Stomach (tissue), 9 donors: ENCODE data around the gene C9orf43. TPM values are rescaled to one million over a fixed set of nuclear protein-coding genes. Genes with fewer than 3 reads are reported as not detected.
"Not testable (repeated sequence)": the region's sequence is repeated elsewhere in the genome, so short reads cannot be mapped to it uniquely, and the experiment has no call there.

ENCODE experiments used
- DNase-seq, 2 donors: peaks; one replicate each; pipeline versions ENCODE4 v3.0.0 to v3.0.0-alpha.2; 2013 to 2019
- H3K27ac ChIP-seq, 5 donors: fragments of 200-600 bp in 4 of 5; sonication (generic) in 4 of 5; one replicate each; pipeline ENCODE4 v1.5.1; 2013 to 2019; ENCODE audit warnings: mild to moderate bottlenecking in 1 of 5, moderate library complexity in 1 of 5
- H3K27me3 ChIP-seq, 3 donors: fragments of 200-600 bp; sonication (generic); one replicate each; pipeline ENCODE4 v1.5.1; 2017 to 2019; ENCODE audit warnings: mixed run types in 1 of 3
- H3K36me3 ChIP-seq, 4 donors: fragments of 200-600 bp; sonication (generic); 1 replicate in 3 of 4; 2 replicates in 1 of 4; pipeline ENCODE4 v1.5.1; 2016 to 2019
- H3K4me1 ChIP-seq, 4 donors: fragments of 200-600 bp; sonication (generic); one replicate each; pipeline ENCODE4 v1.5.1; 2016 to 2019
- H3K4me3 ChIP-seq, 4 donors: fragments of 200-600 bp; sonication (generic) in 3 of 4; one replicate each; pipeline ENCODE4 v1.5.1; 2016 to 2019; ENCODE audit warnings: mild to moderate bottlenecking in 1 of 4
- H3K9me3 ChIP-seq, 4 donors: fragments of 200-600 bp; sonication (generic); one replicate each; pipeline ENCODE4 v1.5.1; 2016 to 2019
- EP300 ChIP-seq: sonication (generic); formaldehyde crosslinking; IDR thresholded peaks from one replicate; pipeline ENCODE4 v1.6.1; 2017; ENCODE audit warnings: antibody characterized with exemption
- POLR2A ChIP-seq, 4 donors: fragments of 450-650 bp; IDR thresholded peaks; one replicate each; pipeline ENCODE4 v1.6.1; 2016; ENCODE audit warnings: antibody characterized with exemption in 4 of 4, control low read depth in 2 of 4, mild to moderate bottlenecking in 1 of 4, moderate library complexity in 1 of 4
- POLR2AphosphoS5 ChIP-seq, 3 donors: sonication (generic); formaldehyde crosslinking; IDR thresholded peaks; one replicate each; pipeline ENCODE4 v1.6.1; 2016; ENCODE audit warnings: antibody characterized with exemption in 3 of 3
- WGBS, 5 donors: extraction: QIAGEN DNeasy Blood & Tissue Kit in 3 of 5; methylation state at CpG; one replicate each; pipeline versions ENCODE4 v1.1.5 to v1.1.7; 2013 to 2018; 5-methylcytosine and 5-hydroxymethylcytosine counted together
- intact Hi-C: fragments of 100-400 bp; cut with DNase I; formaldehyde crosslinking; loops from one replicate; pipeline ENCODE4 v1.15.1; 2023; ENCODE audit warnings: low total_unique reads
- polyA plus RNA-seq, 3 donors: library from polyadenylated mRNA; stranded (reverse); fragments of 200-250 nt; gene quantifications; one replicate each; pipeline ENCODE4 v1.2.3, GENCODE V29; 2013
- total RNA-seq, 5 donors: library from RNA; depleted of rRNA; stranded (reverse); fragments of >200 nt; gene quantifications; one replicate each; pipeline versions ENCODE4 v1.1.0 to v1.2.3, GENCODE V29; 2014 to 2016
- TF ChIP-seq, protein P1 (sequence below), 7 experiments: fragments of 450-650 bp in 4 of 7; fragments of 200-600 bp in 3 of 7; sonication (generic) in 3 of 7; IDR thresholded peaks; one replicate each; pipeline ENCODE4 v1.5.1; 2016 to 2019; ENCODE audit warnings: antibody characterized with exemption in 7 of 7, control low read depth in 2 of 7, mild to moderate bottlenecking in 1 of 7
- donor health status: healthy with polysubstance abuse.
- donor health status: Bipolar disorder and iron deficiency.
- donor health status: healthy.

C9orf43 gene
- total and polyA plus RNA-seq, 8 donors = 0.19 to 0.61 (median 0.58) TPM; not detected in 3

DNA sequence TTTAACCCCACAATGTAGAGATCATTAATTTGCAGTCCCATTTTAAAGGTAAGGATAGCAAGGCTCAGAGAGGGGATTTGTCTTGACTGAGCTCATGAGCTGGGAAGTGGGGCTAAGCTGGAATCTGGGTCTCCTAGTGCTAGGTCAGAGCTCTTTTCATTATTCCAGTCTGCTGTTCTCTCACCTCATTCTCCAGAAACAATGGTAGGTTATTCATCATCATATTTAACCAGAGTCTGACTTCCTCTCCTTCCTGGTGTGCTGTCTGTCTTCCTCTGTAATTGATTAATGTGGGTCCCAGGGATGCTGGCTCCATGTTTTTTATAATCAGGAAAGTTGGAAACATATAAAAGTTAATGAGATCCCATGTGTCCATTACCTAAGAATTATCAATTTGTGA, 20.6 kb downstream of the C9orf43 start:
- H3K36me3 ChIP-seq = no peaks in the 10 kb centered on the region
- H3K27me3 ChIP-seq = no peaks in the 10 kb centered on the region
- H3K4me1 ChIP-seq = no peaks in the 10 kb centered on the region
- intact Hi-C loops = no loop called here
- no peak overlapping the region for H3K4me3 ChIP-seq
- H3K9me3 ChIP-seq = no peaks in the 10 kb centered on the region
- no peak overlapping the region for H3K27ac ChIP-seq
- DNase-seq = no peak
- TF ChIP-seq, protein P1, sequence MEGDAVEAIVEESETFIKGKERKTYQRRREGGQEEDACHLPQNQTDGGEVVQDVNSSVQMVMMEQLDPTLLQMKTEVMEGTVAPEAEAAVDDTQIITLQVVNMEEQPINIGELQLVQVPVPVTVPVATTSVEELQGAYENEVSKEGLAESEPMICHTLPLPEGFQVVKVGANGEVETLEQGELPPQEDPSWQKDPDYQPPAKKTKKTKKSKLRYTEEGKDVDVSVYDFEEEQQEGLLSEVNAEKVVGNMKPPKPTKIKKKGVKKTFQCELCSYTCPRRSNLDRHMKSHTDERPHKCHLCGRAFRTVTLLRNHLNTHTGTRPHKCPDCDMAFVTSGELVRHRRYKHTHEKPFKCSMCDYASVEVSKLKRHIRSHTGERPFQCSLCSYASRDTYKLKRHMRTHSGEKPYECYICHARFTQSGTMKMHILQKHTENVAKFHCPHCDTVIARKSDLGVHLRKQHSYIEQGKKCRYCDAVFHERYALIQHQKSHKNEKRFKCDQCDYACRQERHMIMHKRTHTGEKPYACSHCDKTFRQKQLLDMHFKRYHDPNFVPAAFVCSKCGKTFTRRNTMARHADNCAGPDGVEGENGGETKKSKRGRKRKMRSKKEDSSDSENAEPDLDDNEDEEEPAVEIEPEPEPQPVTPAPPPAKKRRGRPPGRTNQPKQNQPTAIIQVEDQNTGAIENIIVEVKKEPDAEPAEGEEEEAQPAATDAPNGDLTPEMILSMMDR (IDR thresholded peaks at IDR 0.05) = no peak
- TF ChIP-seq POLR2A (IDR thresholded peaks at IDR 0.05) (no peak), EP300 (no peak), POLR2AphosphoS5 (IDR thresholded peaks at IDR 0.05) (no peak)

DNA sequence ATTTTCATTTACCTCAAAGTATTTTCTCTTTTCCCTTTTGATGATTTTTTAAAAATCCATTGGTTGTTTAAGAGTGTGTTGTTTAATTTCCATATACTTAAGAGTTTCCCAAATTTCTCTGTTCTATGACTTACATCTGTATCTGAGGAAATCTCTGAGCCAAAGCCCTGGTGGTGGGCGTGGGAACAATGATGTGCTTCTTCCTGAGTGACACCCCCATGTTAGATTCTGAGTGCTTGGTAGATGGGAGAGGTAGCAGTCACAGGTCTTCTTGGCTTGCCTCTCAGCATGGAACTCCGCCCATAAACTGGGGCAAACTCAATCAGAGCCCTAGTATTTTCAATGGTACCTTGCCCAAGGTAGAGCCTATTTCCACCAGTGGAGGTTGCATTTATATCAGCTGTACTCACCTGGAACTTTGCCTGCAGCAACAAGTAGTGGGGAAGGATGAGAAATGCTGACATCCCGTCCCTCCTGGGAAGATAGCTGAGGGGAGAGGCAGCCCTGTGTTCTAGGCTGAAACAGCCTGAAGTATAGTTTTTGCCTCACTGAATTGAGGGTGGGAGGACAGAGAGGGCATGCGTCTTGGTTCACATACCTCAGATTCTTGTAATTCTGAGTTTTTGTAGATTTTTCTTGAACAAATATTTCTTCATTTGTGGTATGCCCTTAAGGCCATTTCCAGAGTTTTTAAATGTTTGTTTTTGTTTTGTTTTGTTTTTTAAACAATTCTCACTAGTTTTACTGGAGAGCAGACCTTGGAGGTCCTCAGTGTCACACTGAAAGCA, 26.4 kb downstream of the C9orf43 start:
- WGBS, 5 donors = 68 to 77% (median 76%) methylated on average over 4 of the region's 4 CpGs
- H3K4me1 ChIP-seq = no peaks in the 10 kb centered on the region
- no peaks in the 10 kb centered on the region for H3K36me3 ChIP-seq
- no peak overlapping the region for H3K4me3 ChIP-seq
- intact Hi-C loops = no loop called here
- no peak overlapping the region for H3K27ac ChIP-seq
- TF ChIP-seq POLR2A (IDR thresholded peaks at IDR 0.05) (no peak), EP300 (no peak), POLR2AphosphoS5 (IDR thresholded peaks at IDR 0.05) (no peak)
- TF ChIP-seq, protein P1 (IDR thresholded peaks at IDR 0.05) = no peak
- no peak for DNase-seq
- no peaks in the 10 kb centered on the region for H3K9me3 ChIP-seq
- H3K27me3 ChIP-seq = no peaks in the 10 kb centered on the region

DNA sequence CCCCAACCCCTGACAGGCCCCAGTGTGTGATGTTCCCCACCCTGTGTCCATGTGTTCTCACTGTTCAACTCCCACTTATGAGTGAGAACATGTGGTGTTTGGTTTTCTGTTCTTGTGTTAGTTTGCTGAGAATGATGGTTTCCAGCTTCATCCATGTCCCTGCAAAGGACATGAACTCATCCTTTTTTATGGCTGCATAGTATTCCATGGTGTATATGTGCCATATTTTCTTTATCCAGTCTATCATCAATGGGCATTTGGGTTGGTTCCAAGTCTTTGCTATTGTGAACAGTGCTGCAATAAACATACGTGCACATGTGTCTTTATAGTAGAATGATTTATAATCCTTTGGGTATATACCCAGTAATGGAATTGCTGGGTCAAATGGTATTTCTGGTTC, 27.2 kb downstream of the C9orf43 start:
- H3K36me3 ChIP-seq, H3K27me3 ChIP-seq, H3K4me1 ChIP-seq, DNase-seq, H3K9me3 ChIP-seq, H3K4me3 ChIP-seq, H3K27ac ChIP-seq, intact Hi-C loops: not testable (repeated sequence)
- 86 to 100% (median 95%) methylated on average over 1 of the region's 1 CpG for WGBS, 5 donors

DNA sequence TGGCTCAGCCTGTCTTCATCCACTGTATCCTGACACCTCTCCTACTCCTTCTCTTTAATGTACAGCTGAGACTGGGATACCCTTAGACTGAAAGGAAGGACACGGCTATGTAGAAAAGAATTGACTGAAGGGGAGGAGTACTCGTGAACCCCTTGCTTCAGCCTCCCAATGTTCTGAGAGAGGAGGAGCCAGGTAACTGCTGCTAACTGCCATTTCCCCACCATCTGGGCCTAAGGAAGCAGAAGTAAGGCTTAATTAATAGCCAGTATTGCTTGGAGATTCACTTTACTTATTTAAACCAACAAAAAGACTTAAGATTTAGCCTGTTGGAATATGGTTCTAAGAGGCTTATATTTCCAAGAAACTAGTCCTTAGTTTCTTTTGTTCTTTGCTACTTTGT, 34.2 kb downstream of the C9orf43 start:
- H3K9me3 ChIP-seq = no peaks in the 10 kb centered on the region
- WGBS, 5 donors = 80 to 100% (median 84%) methylated on average over 2 of the region's 2 CpGs

More for the DNA sequence above, 34.2 kb downstream of the C9orf43 start:
- DNase-seq = no peak
- Histone ChIP-seq H3K4me3 (no peak overlapping the region), H3K4me1 (peaks cover 0 to 14% (median 2%) of the 10 kb centered on the region in 4 donors), H3K27ac (no peak overlapping the region), H3K36me3 (no peaks in the 10 kb centered on the region), H3K27me3 (no peaks in the 10 kb centered on the region)
- intact Hi-C loops = loop anchor here (5.0 kb wide), 2 partner anchors 143 to 213 kb away; no protein-coding TSS in a partner anchor
- TF ChIP-seq EP300 = no peak
- TF ChIP-seq, protein P1 (IDR thresholded peaks at IDR 0.05) = no peak
- TF ChIP-seq POLR2AphosphoS5 (IDR thresholded peaks at IDR 0.05) = no peak
